NCI-H345 (cell line): ENCODE data around the gene CYB561D1.

ENCODE experiments used
- DNase-seq: peaks from one replicate; lab custom pipeline; 2025; lab: John Stamatoyannopoulos, UW

The CYB561D1 gene

DNA sequence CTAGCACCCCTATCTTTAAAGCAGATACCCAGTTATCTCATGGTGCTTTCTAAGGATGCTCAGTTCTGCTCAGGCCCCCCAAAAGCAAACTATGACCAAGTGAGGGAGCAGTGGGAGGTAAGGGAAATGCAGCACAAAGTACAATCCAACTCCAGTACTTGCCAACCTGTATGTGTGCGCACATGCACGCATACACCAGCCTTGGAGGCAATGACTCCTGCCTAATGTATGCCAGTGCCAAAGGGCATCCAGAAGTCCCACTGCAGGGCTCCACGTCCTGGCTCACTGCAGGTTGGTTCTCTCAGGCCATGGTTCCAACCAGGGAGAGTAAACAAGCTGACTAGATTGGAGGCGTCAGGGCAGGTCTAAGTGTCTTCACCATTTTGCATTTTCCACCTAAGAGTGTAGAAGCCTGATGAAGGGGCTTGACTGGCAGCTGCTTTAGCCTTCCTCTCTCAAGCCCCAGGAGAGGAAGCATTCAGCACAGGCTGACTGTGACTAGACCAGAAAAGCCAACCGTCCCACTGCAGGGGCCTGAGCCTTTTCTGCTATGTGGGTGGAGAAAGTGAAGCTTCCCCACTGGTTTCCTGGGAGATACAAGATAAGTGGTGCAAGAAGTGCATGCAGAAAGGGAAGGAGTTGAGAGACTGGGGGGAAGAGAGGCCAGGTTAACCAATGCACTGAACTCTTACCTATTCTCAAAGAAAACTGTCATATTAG, 7.9 kb downstream of the CYB561D1 start:
- no peak for DNase-seq

DNA sequence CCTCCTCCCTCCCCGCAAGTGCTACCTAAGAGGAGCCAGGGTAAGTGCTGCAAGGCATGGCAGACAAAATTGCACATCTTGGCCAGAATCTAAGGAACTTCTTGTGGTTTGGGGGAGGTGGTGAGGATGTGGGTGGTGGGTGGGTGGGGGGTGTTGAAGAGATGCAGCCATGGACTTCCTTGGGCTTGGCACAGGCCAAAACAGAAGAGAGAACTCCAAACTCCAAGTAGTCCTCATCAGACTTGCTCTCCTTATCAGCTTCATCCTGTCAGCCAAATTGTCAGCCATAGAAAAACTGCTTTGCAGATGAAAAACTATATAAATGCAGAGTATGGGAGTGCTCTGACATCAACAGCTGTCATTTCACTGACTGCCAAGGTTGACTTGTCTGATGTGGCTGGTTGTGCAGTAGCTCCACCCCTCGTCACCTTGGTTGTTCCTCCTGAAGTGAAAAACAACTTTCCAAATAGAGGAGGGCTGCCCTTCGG, 8.5 kb downstream of the CYB561D1 start:
- DNase-seq = no peak

DNA sequence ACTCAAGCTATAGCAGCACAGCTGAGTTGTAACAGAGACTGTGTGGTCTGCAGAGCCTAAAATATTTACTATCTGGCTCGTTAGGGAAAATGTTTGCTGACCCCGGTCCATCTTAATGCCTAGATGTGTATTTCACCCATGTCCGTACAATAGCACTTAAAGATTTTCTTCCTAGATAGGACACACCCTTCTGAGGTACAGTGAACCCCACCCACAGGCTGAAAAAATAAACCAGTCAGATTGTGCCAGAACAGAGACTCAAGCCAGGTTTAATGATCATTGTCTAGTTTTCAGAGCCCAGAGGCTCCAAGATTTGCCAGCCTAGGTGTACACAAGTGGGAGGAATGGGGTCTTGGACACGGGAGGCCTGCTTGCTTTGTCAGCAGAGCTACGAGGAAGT, 10.0 kb downstream of the CYB561D1 start:
- DNase-seq = no peak

DNA sequence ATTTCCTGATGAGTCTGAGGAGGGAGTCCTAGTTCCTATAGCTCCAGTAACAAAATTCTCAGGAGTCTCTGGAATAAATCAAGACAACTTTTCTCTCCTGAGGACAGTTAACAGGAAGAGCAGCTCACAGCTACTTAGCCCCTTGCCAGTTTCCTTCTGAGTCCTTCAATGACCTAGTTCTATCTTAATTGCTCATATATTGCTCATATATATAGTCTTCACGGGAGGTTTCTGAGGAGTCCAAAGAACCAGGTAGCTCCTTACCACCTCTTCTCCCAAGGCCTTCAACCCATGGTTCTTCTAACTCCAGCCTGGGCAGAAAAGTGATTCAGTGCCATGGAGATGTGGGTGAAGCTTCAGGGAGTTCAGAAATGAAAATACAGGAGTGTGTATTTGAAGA, 11.1 kb downstream of the CYB561D1 start:
- DNase-seq = no peak

DNA sequence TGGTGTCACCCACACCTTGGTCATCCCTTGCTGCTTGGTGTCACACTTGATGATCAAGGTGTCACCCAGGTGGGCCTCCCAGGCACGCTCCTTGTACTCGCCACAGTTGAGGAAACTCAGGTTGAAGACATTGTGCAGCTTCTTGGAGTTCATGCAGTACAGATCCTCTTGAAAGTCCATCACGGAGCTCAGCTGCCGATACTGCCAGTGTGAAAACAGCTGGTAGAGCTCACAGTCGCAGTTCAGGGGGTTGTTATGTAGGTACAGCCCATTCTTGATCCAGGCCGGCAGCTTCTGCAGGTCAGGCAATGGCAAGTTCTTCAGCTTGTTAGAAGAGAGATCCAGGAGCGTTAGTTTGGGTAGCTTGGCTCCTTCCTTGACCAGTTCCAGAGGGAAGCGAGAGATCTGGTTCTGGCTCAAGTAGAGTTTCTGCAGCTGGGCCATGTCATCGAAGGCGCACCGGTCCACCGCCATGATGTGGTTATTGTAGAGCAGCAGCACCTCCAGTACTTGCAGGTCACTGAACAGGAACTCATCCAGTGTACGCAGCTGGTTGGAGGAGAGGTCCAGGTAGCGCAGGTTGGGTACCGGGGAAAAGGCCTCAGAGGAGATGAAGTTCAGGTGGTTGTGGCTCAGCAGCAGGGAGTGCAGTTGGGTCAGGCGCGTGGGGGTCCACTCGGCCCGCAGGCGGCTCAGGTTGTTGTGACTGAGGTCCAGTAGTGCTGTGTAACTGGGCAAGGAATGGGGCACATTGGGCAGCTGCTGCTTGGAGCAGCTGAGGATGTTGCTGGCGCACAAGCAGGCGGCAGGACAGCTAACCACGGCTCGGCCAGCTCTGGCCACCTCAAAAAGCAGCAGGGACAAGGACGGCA, 14.3 kb downstream of the CYB561D1 start:
- DNase-seq = no peak

DNA sequence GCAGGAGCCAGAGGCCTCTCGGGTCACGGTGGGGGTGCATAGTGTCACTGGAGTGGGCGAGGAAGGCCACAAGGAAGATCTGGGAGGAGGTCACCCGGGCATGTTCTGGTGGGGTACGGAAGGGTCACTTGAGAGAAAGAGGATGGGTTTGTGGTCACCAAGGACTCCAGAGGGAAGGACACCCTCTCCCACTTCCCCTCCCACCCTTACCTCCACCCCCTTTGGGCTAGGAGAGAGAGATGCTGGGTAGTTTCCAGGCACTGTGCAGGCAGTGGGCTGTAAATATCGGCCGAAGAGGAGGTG, 14.9 kb downstream of the CYB561D1 start:
- DNase-seq = no peak

DNA sequence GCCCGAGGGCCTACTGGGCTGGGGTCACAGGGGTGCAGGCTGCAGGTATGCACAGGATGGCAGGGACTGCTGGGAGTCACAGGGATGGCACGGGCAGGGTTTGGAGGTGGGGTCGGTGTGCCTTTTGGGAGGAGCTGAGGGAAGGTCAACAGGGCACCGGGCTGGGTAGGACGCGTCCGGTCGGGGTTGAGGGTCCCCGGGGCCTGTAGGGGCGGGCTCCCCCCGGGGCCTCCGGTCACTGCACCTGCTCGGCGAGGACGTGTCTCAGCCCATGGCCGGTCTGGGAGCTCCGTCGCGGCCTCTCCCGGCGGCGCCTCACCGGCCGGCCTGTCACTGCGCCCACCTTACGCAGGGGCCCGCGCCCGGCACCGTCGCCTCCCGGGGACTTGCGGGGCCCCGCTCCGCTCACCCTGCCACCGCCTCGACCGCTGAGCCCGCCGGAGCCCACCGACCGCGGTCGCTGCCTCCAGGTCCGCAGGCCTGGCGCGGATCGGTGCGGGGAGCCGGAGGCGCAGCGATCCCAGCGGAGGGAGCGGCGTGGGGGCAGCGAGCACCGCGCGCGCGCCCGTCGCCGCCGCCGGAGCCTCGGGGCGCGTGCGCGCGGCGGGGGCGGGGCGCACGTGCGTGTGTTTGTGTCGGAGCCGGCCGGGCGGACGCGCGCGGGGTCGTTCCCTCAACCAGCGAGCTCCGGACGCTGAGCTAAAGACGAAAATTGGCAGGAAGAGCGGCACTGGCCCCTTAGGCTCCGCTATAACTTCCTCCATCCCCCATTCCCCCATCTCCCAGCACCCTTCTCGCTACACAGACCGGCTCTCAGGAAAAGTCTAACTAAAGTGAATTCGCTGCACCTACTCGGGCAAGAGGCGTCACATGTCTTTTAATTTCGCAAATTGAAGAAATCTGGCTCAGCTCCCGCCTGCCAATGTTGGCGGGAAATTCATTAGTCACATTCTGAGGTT, 15.6 kb downstream of the CYB561D1 start, which contains the start of gene AMIGO1:
AMIGO1 (minus strand) TSS at position 552 of the 959 bp plus-strand sequence. CDS start 815 bp downstream, outside the sequence.
- peak; percentile 71 for DNase-seq

DNA sequence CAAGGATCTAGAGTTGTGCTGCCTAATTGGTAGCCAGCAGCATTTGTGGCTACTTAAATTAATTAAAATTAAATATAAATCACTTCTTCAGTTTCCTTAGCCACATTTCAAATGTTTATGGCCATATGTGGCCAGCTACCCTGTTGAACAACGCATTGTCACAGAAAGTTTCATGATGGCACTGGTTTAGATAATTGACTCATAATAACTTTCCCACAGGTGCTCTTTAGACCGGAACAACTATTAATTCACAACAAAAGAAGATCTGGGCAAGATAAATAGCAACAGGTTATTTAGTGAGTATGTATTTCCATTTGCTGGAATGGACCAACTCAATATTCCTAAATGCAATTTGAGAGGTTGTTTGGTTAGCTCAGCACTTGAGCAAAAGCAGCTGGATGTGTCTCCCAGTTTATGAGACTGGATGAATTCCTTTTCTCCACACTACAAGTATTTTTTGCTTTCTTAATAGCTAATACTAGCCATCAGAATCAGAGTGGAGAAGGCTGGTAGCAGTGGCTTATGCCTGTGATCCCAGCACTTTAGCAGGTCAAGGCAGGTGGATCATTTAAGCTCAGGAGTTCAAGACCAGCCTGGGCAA, 19.3 kb downstream of the CYB561D1 start:
- no peak for DNase-seq

DNA sequence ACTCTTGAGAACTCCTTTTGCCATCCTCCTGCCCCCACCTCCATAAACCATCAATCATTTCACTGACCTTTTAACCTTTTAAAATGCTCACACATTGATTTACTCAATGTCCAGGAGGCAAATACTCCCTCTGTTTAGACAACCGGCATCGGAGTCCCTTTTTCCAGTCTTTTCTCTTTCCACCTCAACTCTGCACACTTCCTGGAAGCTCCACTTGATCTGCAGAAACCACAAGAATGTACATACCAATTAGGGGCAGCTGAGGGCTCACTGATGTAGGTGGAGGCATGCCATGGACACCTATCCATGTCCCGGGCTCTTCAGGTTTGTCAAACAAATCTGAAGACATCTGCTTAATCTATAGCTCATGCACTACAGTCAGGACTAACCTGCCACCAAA, 21.0 kb downstream of the CYB561D1 start:
- no peak for DNase-seq

DNA sequence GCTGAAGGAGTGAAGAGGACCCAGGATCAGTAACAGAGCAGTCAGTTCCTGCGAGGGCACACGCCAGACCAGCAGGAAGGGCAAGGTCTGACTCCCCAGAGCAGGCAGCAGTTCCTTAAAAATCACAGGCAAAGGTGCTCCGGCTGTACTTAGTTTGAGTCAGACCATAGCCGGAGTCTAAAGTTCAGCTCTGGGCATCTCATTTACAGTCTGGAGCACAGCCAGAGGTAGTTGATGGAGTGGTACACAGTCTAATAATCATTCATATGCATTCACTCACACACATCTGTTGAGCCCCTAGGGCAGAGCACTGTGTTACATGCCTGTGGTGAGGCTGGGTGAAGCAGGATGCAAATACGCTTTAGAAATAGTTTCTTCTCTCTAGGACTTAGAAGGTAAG, 23.0 kb downstream of the CYB561D1 start:
- DNase-seq = no peak

DNA sequence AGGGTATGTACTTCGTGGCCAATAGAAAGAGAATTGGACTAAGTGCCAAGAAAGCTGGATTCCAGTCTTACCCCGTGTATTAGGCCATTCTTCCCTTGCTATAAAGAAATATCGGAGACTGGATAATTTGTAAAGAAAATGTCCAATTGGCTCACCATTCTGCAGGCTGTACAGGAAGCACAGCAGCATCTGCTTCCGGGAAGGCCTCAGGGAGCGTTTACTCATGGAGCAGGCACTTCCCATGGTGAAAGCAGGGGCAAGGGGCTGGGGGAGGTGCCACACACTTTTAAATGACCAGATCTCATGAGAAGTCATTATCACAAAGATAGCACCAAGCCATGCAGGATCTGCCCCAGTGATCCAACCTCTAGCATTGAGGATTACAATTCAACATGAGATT, 23.4 kb downstream of the CYB561D1 start:
- DNase-seq = no peak

DNA sequence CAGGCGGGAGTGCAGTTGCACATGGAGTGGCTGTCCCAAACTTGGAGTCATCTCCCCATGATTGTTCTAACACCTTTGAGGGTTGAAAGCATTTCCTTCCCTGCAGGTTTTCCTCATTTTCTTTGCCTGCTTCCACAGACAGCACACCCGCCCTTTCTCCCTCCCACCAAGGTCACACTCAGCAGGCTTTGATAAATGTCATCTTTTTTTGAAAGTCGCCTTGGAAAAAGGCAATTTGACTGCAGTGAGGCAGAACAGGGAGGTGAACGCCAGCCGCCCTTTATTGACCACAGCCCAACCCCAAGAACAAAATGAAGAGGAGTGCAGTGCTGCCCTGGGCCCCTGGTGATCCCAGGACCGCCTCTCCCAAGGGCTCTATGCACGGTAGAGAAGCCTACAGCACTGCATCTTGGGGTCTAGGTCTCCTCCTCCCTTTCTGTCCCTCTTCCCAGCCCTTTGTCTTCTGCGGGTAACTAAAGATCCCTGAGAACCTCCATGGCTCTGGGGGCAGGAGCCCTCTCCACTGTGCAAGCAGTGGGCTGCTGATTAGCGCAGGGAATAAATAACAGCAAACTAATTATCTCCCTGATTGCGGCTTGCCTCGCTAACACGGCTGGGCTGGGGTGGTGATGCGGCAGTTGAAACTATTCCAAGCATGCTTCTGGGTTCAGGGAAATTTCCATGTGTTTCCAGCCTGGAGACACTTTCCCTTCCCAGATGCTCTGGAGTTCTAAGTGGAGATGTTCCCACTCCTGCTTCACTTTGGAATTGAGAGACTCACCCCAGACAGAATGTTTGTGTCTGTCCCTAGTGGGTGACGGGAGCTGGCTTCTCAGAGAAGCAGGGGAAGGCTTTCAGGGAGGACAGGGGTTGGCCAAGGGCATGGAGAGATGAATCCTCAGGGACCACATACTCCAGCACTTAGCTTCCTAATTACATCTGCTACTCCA, 27.4 kb downstream of the CYB561D1 start:
- DNase-seq = no peak

DNA sequence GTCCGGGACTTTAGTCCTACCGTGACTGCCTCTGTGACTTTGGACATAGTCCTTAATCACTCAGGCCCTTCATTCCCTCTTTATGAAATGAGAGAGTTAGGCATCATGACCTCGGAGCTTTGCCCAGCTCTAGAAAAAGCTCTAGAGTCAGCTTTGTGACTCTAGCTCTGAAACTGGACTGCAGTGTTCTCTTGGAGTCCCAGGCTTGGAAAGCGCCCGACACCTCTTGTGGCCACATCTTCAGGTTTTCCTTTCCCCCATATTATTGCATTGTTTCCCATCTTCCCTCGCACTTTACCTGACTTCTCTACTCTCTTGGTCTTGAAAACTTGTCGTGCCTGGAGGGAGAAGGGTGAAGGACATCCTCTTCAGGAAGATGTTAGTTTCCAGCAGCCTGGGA, 28.1 kb downstream of the CYB561D1 start:
- DNase-seq = no peak

DNA sequence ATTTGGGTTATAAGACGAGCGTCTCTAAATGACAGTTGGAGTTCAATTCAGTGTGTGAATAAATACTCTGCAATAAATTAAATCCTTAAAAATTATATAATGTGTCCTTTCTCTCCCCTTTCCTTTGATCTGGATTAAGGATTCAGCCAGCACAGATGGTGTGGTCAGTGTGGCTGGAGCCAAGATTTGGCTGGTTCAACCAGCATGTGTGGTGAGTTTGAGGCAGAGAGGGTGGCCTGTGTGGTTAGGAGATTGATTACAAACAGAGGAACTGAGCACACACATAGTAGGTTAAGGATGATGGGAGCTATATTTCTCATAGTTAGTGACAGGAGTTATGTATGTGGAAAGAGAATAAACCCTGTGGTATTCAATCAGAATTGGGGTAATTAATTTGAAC, 29.8 kb downstream of the CYB561D1 start:
- no peak for DNase-seq

DNA sequence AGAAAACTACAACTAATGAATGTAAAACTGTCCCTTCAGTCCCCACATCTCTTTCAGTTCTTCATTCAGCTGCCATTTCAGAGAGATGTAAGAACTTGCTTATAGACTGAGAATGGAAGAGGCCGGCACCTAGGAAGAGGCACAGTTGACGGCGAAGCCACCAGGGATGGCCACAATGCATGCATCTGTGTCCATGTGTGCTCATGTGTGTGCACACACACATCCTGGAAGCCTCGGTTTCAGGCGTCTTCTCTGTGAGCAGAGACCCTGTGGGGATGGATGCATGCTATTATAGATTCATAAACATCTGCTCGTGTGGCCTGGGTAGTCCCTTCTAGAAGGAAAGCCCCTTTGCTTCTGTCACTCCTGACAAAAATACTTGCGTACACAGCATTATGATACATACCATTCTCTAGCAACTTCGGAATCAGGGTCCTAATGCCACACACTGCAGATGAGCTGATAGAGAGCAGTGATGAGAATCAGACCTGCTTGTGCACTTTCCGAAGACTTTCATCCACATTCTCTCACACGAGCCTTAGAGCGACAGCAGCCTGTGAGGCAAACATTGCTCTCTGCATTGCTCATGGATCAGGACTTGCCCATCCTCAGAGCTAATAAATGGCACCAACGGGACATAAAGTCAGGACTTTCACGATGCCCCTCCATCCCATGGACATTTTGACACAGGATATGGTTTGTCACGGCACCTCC, 33.4 kb downstream of the CYB561D1 start:
- DNase-seq = no peak

DNA sequence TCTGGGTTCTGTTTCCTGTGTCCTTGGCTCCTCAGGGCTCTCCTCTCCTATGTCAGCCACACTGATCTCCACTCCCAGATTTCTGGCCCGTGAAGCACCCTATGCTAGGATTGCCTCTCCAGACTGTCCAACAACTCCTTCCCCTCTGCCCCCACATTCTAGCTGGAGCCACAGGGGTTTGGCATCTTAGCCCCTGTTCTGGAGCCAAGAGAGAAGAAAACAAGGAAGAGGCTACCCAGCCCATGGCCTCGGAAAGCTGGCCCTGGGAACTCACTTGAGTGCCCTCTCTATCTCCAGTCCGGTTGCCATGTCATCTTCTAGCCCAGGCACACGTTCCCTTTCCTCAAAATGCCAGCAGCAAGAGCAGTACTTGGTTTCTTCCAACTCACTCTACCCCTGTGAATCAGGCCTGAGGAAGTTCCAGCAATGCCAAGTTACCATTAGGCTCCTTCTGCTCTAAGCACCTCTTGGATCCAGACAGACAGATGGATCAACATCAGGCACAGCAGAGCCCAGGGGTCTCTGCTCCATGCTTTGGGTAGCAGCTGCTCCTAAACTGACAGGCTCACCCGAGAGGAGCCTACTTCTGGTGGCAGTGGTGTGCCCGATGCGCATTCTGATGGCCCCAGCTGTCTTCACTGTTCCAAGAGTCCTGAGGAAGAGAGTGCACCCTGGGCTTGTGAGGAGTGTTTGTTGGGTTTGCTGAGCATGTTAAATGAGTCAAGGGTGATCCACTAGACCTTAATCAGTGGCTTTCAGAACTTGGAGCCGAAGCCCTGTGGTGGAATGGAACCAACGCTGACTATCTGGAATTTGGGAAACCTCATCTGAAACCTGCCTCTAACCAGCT, 34.2 kb downstream of the CYB561D1 start:
- no peak for DNase-seq

DNA sequence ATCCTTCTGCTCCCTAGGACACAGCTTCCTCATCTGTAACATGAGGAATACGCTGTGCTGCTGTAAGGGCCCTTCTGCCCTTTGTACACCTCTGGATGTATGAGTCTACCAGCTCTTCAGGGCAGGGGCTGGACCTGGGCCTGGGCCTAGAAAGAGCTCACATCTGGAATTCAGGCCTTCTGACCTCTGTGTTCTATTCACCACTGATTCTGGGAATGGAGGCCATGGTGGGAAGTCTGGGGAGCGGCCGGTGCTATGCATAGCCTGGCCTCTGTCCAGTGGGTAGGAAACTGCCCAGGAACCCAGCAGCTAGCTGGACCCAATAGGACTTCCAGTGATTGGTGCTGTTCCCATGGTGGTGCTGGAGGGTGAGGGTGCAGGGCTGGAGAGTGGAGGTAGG, 34.8 kb downstream of the CYB561D1 start:
- DNase-seq = no peak

DNA sequence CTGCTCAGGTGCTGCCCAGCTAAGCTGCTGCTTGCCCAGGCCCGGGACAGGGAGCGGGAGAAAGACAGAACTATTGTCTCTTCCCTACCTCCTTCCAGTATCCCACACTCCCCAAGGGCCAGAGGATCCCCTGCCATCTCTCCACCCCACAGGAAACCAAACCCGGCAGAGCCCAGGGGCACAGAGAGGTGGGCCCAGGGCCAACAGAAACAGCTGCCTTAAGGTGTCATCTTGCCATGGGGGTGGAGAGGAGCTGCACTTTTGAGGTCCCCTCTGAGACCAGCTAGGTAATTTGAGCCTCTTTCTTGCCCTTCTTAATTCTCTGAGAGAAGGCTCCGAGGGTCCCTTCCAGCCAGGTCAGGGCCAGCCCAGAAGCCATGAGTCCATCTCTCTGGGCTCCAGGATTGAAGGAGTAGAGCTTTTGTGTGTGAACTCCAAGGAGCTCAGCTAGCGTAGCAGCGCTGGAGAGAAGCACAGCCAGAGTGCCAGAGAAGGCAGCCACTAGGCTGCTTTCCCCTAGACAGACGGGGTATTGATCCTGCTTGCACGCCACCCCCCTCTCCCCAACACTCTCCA, 36.1 kb downstream of the CYB561D1 start:
- DNase-seq = no peak
